Measurements from ENCODE around the gene ADAD2. TPM values are rescaled to one million over a fixed set of nuclear protein-coding genes. Genes with fewer than 3 reads are reported as not detected.

ADAD2 gene
- total and polyA plus RNA-seq, 4 donors, result 0.14 to 0.44 (median 0.33) TPM; not detected in 1

DNA sequence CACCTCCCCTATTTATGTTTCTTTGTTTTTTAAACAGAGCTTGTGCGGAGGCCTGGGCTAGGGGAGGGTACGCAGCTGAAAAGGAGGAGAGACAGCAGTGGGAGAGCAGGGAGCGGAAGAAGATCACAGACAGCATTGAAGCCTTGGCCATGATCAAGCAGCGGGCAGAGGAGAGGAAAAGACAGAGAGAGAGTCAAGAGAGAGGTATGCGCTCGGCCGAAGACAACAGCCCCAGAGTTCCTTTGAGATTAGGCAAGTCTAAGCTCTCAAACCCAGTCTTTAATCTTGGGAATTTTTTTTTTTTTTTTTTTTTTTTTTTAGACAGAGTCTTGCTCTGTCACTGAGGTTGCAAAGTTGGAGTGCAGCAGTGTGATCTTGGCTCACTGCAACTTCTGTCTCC is 25.2 kb upstream of the ADAD2 start:
- Histone ChIP-seq H3K27me3 (ENCODE audit: control insufficient read depth in 4 of 4, insufficient read depth in 4 of 4, low read length in 3 of 4) (peaks cover 0 to 2% (median 0%) of the 10 kb centered on the region in 4 donors), H3K36me3 (ENCODE audit: control insufficient read depth in 4 of 4, insufficient read depth in 3 of 4, low read depth in 1 of 4, low read length in 3 of 4) (no peaks in the 10 kb centered on the region), H3K4me3 (ENCODE audit: low read depth in 1 of 3, low read length in 3 of 3) (no peak overlapping the region), H3K27ac (ENCODE audit: low read depth in 1 of 2, low read length in 2 of 2) (no peak overlapping the region), H3K4me1 (ENCODE audit: control insufficient read depth in 4 of 4, insufficient read depth in 4 of 4, low read length in 3 of 4) (no peaks in the 10 kb centered on the region), H3K9me3 (ENCODE audit: control insufficient read depth in 4 of 4, low read length in 3 of 4) (no peaks in the 10 kb centered on the region), H3K9ac (ENCODE audit: low read depth in 1 of 2, low read length in 2 of 2) (no peak overlapping the region)
- 92% methylated on average over 7 of the region's 7 CpGs for WGBS
- no peak for TF ChIP-seq NR2F2 (IDR thresholded peaks at IDR 0.05)
- no peak for TF ChIP-seq EGR1 (IDR thresholded peaks at IDR 0.05; ENCODE audit: low read depth in 2 of 2)
- TF ChIP-seq HNF4A (conservative IDR thresholded peaks at IDR 0.05), result no peak
- no peak for TF ChIP-seq MAX (IDR thresholded peaks at IDR 0.05)
- TF ChIP-seq CTCF (IDR thresholded peaks at IDR 0.05; ENCODE audit: low read depth, low read length, missing input control), result no peak
- no peak for TF ChIP-seq RXRA (IDR thresholded peaks at IDR 0.05)
- no peak for TF ChIP-seq HNF4G (IDR thresholded peaks at IDR 0.05)
- TF ChIP-seq SP1 (IDR thresholded peaks at IDR 0.05), result no peak
- TF ChIP-seq, protein P1, sequence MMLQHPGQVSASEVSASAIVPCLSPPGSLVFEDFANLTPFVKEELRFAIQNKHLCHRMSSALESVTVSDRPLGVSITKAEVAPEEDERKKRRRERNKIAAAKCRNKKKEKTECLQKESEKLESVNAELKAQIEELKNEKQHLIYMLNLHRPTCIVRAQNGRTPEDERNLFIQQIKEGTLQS (IDR thresholded peaks at IDR 0.05), result no peak
- no peak for TF ChIP-seq TAF1 (conservative IDR thresholded peaks at IDR 0.05)
- no peak for TF ChIP-seq ZBTB33 (IDR thresholded peaks at IDR 0.05)
- no peak for TF ChIP-seq FOXA1 (IDR thresholded peaks at IDR 0.05)
- DNase-seq (ENCODE audit: low spot score), result no peak

DNA sequence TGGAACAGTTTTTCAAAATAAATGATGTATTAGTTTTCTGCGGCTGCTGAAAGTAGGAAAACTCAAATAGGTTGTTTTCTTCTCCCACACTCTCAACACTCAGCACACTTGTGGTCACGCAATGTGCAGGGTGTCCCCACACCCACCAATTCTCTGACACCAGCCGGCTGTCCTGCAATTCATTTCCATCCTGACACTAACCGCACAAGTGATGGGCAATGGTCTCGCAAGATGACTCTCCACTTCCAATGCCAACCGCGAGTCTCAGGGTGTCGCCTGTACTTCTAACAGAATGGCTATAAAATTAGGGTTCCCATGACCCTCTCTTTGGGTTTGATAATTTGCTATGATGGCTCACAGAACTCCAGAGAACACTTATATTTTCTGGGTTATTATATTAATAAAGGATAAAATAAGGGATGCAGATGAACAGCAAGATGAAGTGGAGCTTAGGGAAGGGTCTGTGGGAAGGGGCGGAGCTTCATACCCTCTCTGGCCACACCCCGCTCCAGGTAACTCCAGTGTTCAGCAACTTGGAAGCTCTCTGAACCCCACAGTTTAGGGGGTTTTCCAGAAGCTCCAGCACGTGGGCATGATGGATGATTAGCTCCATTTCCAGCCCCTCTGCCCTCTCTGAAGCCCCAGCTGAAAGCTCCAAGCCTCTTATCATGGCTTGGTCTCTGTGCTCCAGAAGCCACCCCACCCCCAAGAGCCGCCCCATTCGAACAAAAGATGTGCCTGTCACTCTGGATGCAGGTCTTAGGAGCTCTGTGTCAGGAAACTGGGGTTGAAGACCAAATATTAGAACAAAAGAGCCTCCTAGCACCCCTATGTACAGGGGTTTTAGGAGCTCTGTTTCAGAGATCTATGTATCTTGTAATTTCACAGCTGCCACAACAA is 23.9 kb upstream of the ADAD2 start:
- no peaks in the 10 kb centered on the region for H3K9me3 ChIP-seq (ENCODE audit: control insufficient read depth in 4 of 4, low read length in 3 of 4)
- H3K36me3 ChIP-seq (ENCODE audit: control insufficient read depth in 4 of 4, insufficient read depth in 3 of 4, low read depth in 1 of 4, low read length in 3 of 4), result no peaks in the 10 kb centered on the region
- no peaks in the 10 kb centered on the region for H3K27me3 ChIP-seq (ENCODE audit: control insufficient read depth in 4 of 4, insufficient read depth in 4 of 4, low read length in 3 of 4)
- H3K9ac ChIP-seq (ENCODE audit: low read depth in 1 of 2, low read length in 2 of 2), result no peak overlapping the region
- no peak overlapping the region for H3K4me3 ChIP-seq (ENCODE audit: low read depth in 1 of 3, low read length in 3 of 3)
- no peak overlapping the region for H3K27ac ChIP-seq (ENCODE audit: low read depth in 1 of 2, low read length in 2 of 2)
- H3K4me1 ChIP-seq (ENCODE audit: control insufficient read depth in 4 of 4, insufficient read depth in 4 of 4, low read length in 3 of 4), result no peaks in the 10 kb centered on the region
- DNase-seq (ENCODE audit: low spot score), result no peak
- 75% methylated on average over 13 of the region's 13 CpGs for WGBS
- TF ChIP-seq MAX (IDR thresholded peaks at IDR 0.05) (no peak), HNF4G (IDR thresholded peaks at IDR 0.05) (no peak), YY1 (IDR thresholded peaks at IDR 0.05) (no peak), NR2F2 (IDR thresholded peaks at IDR 0.05) (no peak), CTCF (IDR thresholded peaks at IDR 0.05; ENCODE audit: low read depth, low read length, missing input control) (no peak), SP1 (IDR thresholded peaks at IDR 0.05) (no peak), RXRA (IDR thresholded peaks at IDR 0.05) (no peak), REST (IDR thresholded peaks at IDR 0.05) (no peak), FOXA2 (IDR thresholded peaks at IDR 0.05) (no peak), EGR1 (IDR thresholded peaks at IDR 0.05; ENCODE audit: low read depth in 2 of 2) (no peak), HNF4A (conservative IDR thresholded peaks at IDR 0.05) (no peak), TAF1 (conservative IDR thresholded peaks at IDR 0.05) (no peak), ZBTB33 (IDR thresholded peaks at IDR 0.05) (no peak)
- TF ChIP-seq, protein P1 (IDR thresholded peaks at IDR 0.05), result no peak

Data from liver (tissue), 9 donors.